ENCODE measurements around the gene ORC4. TPM values are rescaled to one million over a fixed set of nuclear protein-coding genes. Genes with fewer than 3 reads are reported as not detected.
A peak's percentile ranks its signal among the peaks of the same experiment; 100 is the strongest.

ORC4 gene
- 62.0 and 77.6 TPM in 2 replicates for total RNA-seq

- peak; percentile 100 for DNase-seq
These were observed at the start of gene ORC4 for GRCh38 chr2:148020111-148021058. Gene ORC4, minus strand, starts transcription at chr2:148020737. Its CDS starts 44,779 bp downstream, at chr2:147975958.

DNA sequence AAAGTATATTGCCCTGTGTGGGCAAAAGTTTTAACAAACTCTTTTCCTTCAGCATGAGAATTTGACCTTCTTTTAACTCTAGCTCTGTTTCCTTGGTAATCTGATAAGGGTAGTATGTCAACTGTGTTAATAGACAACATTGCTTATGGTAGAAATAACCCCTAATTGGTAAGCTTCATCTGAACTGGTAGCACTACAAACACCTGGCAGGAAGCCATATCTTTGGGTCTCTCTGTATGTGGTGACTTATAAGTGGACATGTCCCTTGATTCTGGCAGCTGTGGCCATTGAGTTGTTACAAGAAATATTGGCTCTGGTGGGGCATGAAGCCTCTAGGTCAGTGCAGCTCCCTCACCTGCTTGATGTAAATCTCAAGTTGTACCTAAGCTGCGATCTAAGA lies 47.3 kb upstream of the ORC4 start:
- no peak for DNase-seq

- DNase-seq, result no peak
These were observed 45.4 kb upstream of the ORC4 start for GRCh38 chr2:148065936-148066335.

DNA sequence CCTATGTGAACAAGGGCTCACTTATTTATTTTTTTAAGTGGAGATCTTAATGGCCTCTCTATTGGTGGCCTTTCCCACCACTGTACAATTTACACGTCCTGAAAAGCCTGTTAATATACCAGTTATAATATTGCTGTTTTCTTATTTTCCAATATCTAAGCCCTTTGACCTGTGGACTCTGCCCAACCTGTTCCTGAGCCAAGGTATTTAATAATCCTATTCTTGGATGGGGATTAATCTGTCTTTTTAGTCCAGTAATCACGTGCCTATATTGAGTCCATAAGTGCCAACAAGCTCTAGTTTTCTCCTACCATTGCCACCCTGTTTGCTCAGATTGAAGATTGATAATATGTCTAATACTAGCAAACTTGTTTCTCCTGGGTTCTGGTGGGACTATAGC lies 43.1 kb upstream of the ORC4 start:
- DNase-seq, result no peak

DNA sequence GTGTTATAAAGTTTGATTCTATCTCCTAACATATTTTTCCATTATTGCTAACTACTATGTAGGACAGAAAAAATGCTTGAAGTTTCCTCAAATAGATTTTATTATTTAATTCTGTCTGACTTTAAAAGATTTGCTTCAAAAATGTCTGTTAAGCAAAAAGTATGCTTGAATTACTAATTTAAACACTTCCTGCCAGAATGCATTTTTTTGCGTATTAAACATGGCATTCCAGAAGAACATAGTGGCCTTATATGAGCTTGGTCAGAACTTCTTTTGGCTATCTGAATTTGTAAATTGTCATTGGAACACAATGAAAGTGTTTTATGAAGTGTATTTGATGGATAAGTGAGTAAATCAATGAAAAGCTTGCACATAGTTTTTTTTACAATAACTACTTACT lies 38.1 kb upstream of the ORC4 start:
- DNase-seq, result no peak

GRCh38 chr2:148052687-148053086 lies 32.1 kb upstream of the ORC4 start:
- DNase-seq, result no peak

GRCh38 chr2:148049284-148049683 lies 28.7 kb upstream of the ORC4 start:
- DNase-seq, result no peak

GRCh38 chr2:148048475-148049221 lies 28.1 kb upstream of the ORC4 start:
- DNase-seq, result no peak

DNA sequence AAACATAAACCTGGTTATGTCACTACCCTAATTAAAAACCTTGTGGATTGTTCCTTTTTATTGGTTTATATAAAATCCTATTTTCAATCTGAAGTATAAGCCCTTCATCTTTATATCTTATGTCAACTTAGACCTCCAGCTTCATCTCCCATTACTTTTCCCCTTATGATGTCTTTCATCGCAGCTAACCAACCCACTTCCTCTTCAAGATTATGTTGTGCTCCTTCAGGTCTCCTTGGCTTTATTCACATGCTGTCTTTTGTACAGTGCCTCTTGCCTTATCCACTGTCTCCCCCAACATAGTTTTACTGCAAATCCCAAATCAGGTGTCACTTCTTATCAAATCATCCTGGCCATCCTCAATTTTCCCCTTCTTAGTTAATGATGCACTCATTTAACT lies 26.3 kb upstream of the ORC4 start:
- no peak for DNase-seq

GRCh38 chr2:148044322-148044721 lies 23.8 kb upstream of the ORC4 start:
- no peak for DNase-seq

DNA sequence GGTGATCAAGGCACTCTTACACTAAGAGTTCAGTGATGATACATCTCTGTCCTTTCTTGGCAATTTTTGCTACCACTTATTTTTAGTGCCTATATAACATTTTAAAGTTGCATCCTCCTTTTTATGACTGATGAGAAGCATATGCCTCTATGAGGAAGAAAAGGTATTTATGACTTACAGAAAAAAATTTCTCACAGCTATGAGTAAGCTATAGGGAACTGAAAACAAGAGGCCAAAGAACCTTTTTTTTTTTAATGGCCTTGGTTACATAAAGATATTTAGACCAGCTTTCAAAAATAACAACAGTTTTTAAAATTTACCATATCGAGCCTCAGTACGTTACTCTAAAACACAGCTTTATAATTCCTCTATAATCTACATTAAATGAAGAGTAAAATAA lies 21.7 kb upstream of the ORC4 start:
- DNase-seq, result no peak

- DNase-seq, result no peak
These were observed 19.2 kb upstream of the ORC4 start for GRCh38 chr2:148039783-148040182.

- no peak for DNase-seq
These were observed 11.7 kb upstream of the ORC4 start for GRCh38 chr2:148032215-148032614.

GRCh38 chr2:148031152-148031551 lies 10.6 kb upstream of the ORC4 start:
- DNase-seq, result no peak

GRCh38 chr2:148028781-148029180 lies 8.2 kb upstream of the ORC4 start:
- DNase-seq, result no peak

DNA sequence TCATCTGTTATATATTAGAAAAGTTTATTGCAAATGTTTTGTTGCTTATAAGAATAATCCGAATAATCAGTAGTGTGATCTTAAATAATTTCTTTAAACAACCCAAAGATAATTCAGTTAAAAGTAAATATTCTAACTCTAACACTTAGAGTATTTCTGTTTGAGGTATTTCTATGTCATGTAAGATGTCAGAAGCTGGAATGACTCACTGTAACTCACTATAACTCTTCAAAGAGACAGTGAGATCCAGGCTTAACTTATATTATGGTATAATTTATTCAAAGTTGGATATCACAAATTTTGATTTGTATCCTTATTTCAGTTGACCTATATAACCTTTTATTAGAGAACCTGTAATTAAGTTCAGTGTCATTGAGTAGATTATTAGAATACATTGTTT lies 7.3 kb upstream of the ORC4 start:
- DNase-seq, result no peak

DNA sequence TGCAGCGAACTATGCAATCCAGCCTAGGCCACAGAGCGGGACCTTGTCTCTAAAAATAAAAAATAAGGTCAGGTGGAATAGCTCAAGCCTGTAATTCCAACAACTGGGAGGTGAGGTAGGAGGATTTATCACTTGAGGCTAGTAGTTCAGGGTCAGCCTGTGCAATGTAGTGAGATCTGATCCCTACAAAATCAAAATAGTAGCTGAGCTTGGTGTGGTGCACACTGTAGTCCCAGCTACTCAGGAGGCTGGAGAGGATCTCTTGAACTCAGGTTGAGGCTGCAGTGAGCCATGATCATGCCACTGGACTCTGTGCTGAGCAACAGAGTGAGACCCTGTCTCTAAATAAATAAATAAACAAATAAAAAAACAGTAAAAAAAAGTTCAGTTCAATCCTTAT lies 6.0 kb upstream of the ORC4 start:
- DNase-seq, result no peak

- DNase-seq, result peak; percentile 37
These were observed 3.3 kb upstream of the ORC4 start for GRCh38 chr2:148023861-148024260.

GRCh38 chr2:148022882-148023281 lies 2.3 kb upstream of the ORC4 start:
- DNase-seq, result no peak

GRCh38 chr2:148022351-148022750 lies 1.8 kb upstream of the ORC4 start:
- no peak for DNase-seq

DNA sequence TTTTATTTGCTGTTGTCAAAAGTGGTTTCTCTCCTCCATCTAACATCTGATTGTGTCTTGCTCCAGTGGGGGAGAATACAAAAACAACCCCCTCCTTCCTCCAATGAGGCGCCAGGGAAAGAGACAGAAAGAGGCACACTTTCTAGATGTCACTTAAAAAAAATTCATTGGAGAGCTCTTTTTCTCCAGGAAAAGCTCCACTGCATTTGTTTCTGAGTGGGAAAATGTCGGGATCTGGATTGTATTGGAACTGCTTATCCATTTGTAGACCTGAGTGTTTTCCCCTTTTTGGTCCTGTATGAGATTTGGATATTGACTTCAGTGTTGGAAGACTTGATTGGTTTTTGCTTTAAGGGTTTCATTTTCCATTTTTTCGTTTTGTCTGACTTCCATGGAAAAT lies 1.3 kb upstream of the ORC4 start:
- DNase-seq, result peak; percentile 19

- peak; percentile 57 for DNase-seq
These were observed 723 bp upstream of the ORC4 start, which contains the start of gene MBD5 for GRCh38 chr2:148021059-148021861. Gene MBD5, plus strand, starts transcription at chr2:148021091.

- DNase-seq, result no peak
These were observed 5.9 kb downstream of the ORC4 start for GRCh38 chr2:148014616-148015015.
